Measurements from ENCODE around the gene CHD6.

GRCh38 chr20:41454250-41454649 is 163.9 kb downstream of the CHD6 start:
- TF ChIP-seq CTCF (conservative IDR thresholded peaks at IDR 0.05; ENCODE audit: low read length) (no peak), EZH2phosphoT487 (IDR thresholded peaks at IDR 0.05; ENCODE audit: borderline replicate concordance, low read depth, low read length) (no peak)

All from OCI-LY7 (cell line).